Measurements from ENCODE around the gene KCNJ15.

KCNJ15 gene

GRCh38 chr21:38255571-38256117 lies 1.1 kb upstream of the KCNJ15 start:
- no peaks in the 10 kb centered on the region for H3K27me3 Mint-ChIP-seq

GRCh38 chr21:38257667-38258066 lies 876 bp downstream of the KCNJ15 start:
- H3K9me3 Mint-ChIP-seq = no peaks in the 10 kb centered on the region
- no peaks in the 10 kb centered on the region for H3K36me3 Mint-ChIP-seq

More at GRCh38 chr21:38255571-38256117, 1.1 kb upstream of the KCNJ15 start:
- ATAC-seq = no peak
- Mint-ChIP-seq H3K27ac (no peak overlapping the region), H3K36me3 (no peaks in the 10 kb centered on the region), H3K4me1 (no peaks in the 10 kb centered on the region), H3K9me3 (no peaks in the 10 kb centered on the region), H3K4me3 (no peak overlapping the region)

GRCh38 chr21:38258521-38259485 lies 2.0 kb downstream of the KCNJ15 start:
- Mint-ChIP-seq H3K27ac (no peak overlapping the region), H3K9me3 (no peaks in the 10 kb centered on the region), H3K36me3 (no peaks in the 10 kb centered on the region), H3K4me1 (no peaks in the 10 kb centered on the region), H3K4me3 (no peak overlapping the region), H3K27me3 (no peaks in the 10 kb centered on the region)
- no peak for ATAC-seq

More at GRCh38 chr21:38257667-38258066, 876 bp downstream of the KCNJ15 start:
- ATAC-seq = no peak
- H3K4me3 Mint-ChIP-seq = no peak overlapping the region
- H3K27me3 Mint-ChIP-seq = no peaks in the 10 kb centered on the region
- no peaks in the 10 kb centered on the region for H3K4me1 Mint-ChIP-seq
- no peak overlapping the region for H3K27ac Mint-ChIP-seq

GRCh38 chr21:38259665-38260064 lies 2.9 kb downstream of the KCNJ15 start:
- Mint-ChIP-seq H3K4me1 (no peaks in the 10 kb centered on the region), H3K9me3 (no peaks in the 10 kb centered on the region), H3K4me3 (no peak overlapping the region), H3K27ac (no peak overlapping the region), H3K27me3 (no peaks in the 10 kb centered on the region), H3K36me3 (no peaks in the 10 kb centered on the region)
- ATAC-seq = no peak

- Mint-ChIP-seq H3K4me3 (no peak overlapping the region), H3K4me1 (no peaks in the 10 kb centered on the region), H3K27ac (no peak overlapping the region), H3K36me3 (no peaks in the 10 kb centered on the region), H3K9me3 (no peaks in the 10 kb centered on the region), H3K27me3 (no peaks in the 10 kb centered on the region)
- ATAC-seq = no peak
Measured at GRCh38 chr21:38260426-38260825, 3.6 kb downstream of the KCNJ15 start.

- Mint-ChIP-seq H3K27ac (no peak overlapping the region), H3K9me3 (no peaks in the 10 kb centered on the region), H3K4me3 (no peak overlapping the region), H3K4me1 (no peaks in the 10 kb centered on the region), H3K36me3 (no peaks in the 10 kb centered on the region), H3K27me3 (peaks cover 4% of the 10 kb centered on the region)
- no peak for ATAC-seq
Measured at GRCh38 chr21:38261851-38262250, 5.1 kb downstream of the KCNJ15 start.

- Mint-ChIP-seq H3K27ac (no peak overlapping the region), H3K4me1 (no peaks in the 10 kb centered on the region), H3K9me3 (no peaks in the 10 kb centered on the region), H3K4me3 (no peak overlapping the region), H3K27me3 (peaks cover 9% of the 10 kb centered on the region), H3K36me3 (no peaks in the 10 kb centered on the region)
- no peak for ATAC-seq
Measured at GRCh38 chr21:38263493-38263892, 6.7 kb downstream of the KCNJ15 start.

GRCh38 chr21:38264571-38264970 lies 7.8 kb downstream of the KCNJ15 start:
- Mint-ChIP-seq H3K27ac (no peak overlapping the region), H3K27me3 (peaks cover 9% of the 10 kb centered on the region), H3K4me1 (no peaks in the 10 kb centered on the region), H3K36me3 (no peaks in the 10 kb centered on the region), H3K9me3 (no peaks in the 10 kb centered on the region), H3K4me3 (no peak overlapping the region)
- no peak for ATAC-seq

- ATAC-seq = no peak
- no peak overlapping the region for H3K27ac Mint-ChIP-seq
- no peaks in the 10 kb centered on the region for H3K9me3 Mint-ChIP-seq
- peaks cover 9% of the 10 kb centered on the region for H3K27me3 Mint-ChIP-seq
- no peaks in the 10 kb centered on the region for H3K4me1 Mint-ChIP-seq
- no peak overlapping the region for H3K4me3 Mint-ChIP-seq
- no peaks in the 10 kb centered on the region for H3K36me3 Mint-ChIP-seq
Measured at GRCh38 chr21:38265166-38265565, 8.4 kb downstream of the KCNJ15 start.

- no peaks in the 10 kb centered on the region for H3K9me3 Mint-ChIP-seq
- H3K27ac Mint-ChIP-seq = no peak overlapping the region
- H3K4me3 Mint-ChIP-seq = no peak overlapping the region
- H3K36me3 Mint-ChIP-seq = no peaks in the 10 kb centered on the region
- ATAC-seq = no peak
- H3K4me1 Mint-ChIP-seq = no peaks in the 10 kb centered on the region
- peaks cover 9% of the 10 kb centered on the region for H3K27me3 Mint-ChIP-seq
Measured at GRCh38 chr21:38266732-38267131, 9.9 kb downstream of the KCNJ15 start.

GRCh38 chr21:38267136-38267755 lies 10.5 kb downstream of the KCNJ15 start:
- no peak for ATAC-seq
- Mint-ChIP-seq H3K4me3 (no peak overlapping the region), H3K36me3 (no peaks in the 10 kb centered on the region), H3K9me3 (no peaks in the 10 kb centered on the region), H3K27ac (no peak overlapping the region), H3K4me1 (no peaks in the 10 kb centered on the region), H3K27me3 (peaks cover 9% of the 10 kb centered on the region)

- no peaks in the 10 kb centered on the region for H3K4me1 Mint-ChIP-seq
- no peak for ATAC-seq
- no peak overlapping the region for H3K4me3 Mint-ChIP-seq
- no peak overlapping the region for H3K27ac Mint-ChIP-seq
- no peaks in the 10 kb centered on the region for H3K9me3 Mint-ChIP-seq
- peaks cover 9% of the 10 kb centered on the region for H3K27me3 Mint-ChIP-seq
- no peaks in the 10 kb centered on the region for H3K36me3 Mint-ChIP-seq
Measured at GRCh38 chr21:38267991-38268863, 11.4 kb downstream of the KCNJ15 start.

- no peaks in the 10 kb centered on the region for H3K9me3 Mint-ChIP-seq
- H3K27ac Mint-ChIP-seq = no peak overlapping the region
- no peak for ATAC-seq
- H3K4me3 Mint-ChIP-seq = no peak overlapping the region
- H3K27me3 Mint-ChIP-seq = peaks cover 9% of the 10 kb centered on the region
- H3K4me1 Mint-ChIP-seq = no peaks in the 10 kb centered on the region
- H3K36me3 Mint-ChIP-seq = no peaks in the 10 kb centered on the region
Measured at GRCh38 chr21:38268864-38269575, 12.2 kb downstream of the KCNJ15 start.

GRCh38 chr21:38269576-38269936 lies 12.8 kb downstream of the KCNJ15 start:
- ATAC-seq = no peak
- peaks cover under 1% of the 10 kb centered on the region for H3K9me3 Mint-ChIP-seq
- no peaks in the 10 kb centered on the region for H3K36me3 Mint-ChIP-seq
- no peak overlapping the region for H3K27ac Mint-ChIP-seq
- peaks cover 9% of the 10 kb centered on the region for H3K27me3 Mint-ChIP-seq
- no peak overlapping the region for H3K4me3 Mint-ChIP-seq
- no peaks in the 10 kb centered on the region for H3K4me1 Mint-ChIP-seq

Data from stimulated activated memory B cell treated with anti-CD40 and anti-IgM and Interleukin-4, amounts not matched to agents 10 μg/mL and 1 μg/mL and 100 μg/mL, for 72 hours (primary cell).